HepG2 (cell line): Measurements from ENCODE around the gene GPER1. TPM values are rescaled to one million over a fixed set of nuclear protein-coding genes. Genes with fewer than 3 reads are reported as not detected.

Source experiments
- DZIP1 ChIP-seq: sonication (generic); formaldehyde crosslinking; IDR thresholded peaks from 2 replicates; pipeline ENCODE4 v1.5.0; 2020; ENCODE audit warnings: mild to moderate bottlenecking, missing genetic modification reagents
- E2F1 ChIP-seq: sonication (generic); formaldehyde crosslinking; IDR thresholded peaks from 2 replicates; pipeline ENCODE4 v1.5.0; 2020; ENCODE audit warnings: missing genetic modification reagents
- ETV5 ChIP-seq: IDR thresholded peaks from 2 replicates; pipeline ENCODE4 v1.6.1; 2018; ENCODE audit warnings: missing biosample characterization, missing genetic modification reagents, inconsistent platforms, borderline replicate concordance
- GMEB1 ChIP-seq: sonication (generic); formaldehyde crosslinking; IDR thresholded peaks from 2 replicates; pipeline ENCODE4 v1.5.1; 2020; ENCODE audit warnings: missing genetic modification reagents, mild to moderate bottlenecking, borderline replicate concordance
- HNRNPL ChIP-seq: fragments of 200-400 bp; formaldehyde crosslinking; IDR thresholded peaks from 2 replicates; pipeline ENCODE4 v1.6.1; 2017; ENCODE audit warnings: mild to moderate bottlenecking, low read depth, low read length
- MED1 ChIP-seq: sonication (generic); formaldehyde crosslinking; IDR thresholded peaks from 2 replicates; pipeline ENCODE4 v1.4.0; 2020; ENCODE audit warnings: missing genetic modification reagents
- NFRKB ChIP-seq: fragments of 450-650 bp; IDR thresholded peaks from 2 replicates; pipeline ENCODE4 v1.6.1; 2017
- NR2F1 ChIP-seq, 2 experiments: fragments of 450-650 bp in 1 of 2; formaldehyde crosslinking in 1 of 2; IDR thresholded peaks; 2 replicates each; pipeline versions ENCODE4 v1.5.0 to v1.6.1; 2016 to 2020; ENCODE audit warnings: mild to moderate bottlenecking in 1 of 2, missing compliant biosample characterization in 1 of 2, missing genetic modification reagents in 1 of 2, moderate library complexity in 1 of 2
- PHF21A ChIP-seq: sonication (generic); formaldehyde crosslinking; IDR thresholded peaks from 2 replicates; pipeline ENCODE4 v1.5.0; 2020; ENCODE audit warnings: mild to moderate bottlenecking, missing genetic modification reagents
- RBFOX2 ChIP-seq: fragments of 200-400 bp; formaldehyde crosslinking; IDR thresholded peaks from 2 replicates; pipeline ENCODE4 v1.6.1; 2017; ENCODE audit warnings: low read depth, mild to moderate bottlenecking, low read length
- RFX1 ChIP-seq: fragments of 450-650 bp; IDR thresholded peaks from 2 replicates; pipeline ENCODE4 v1.6.1; 2017
- RFXAP ChIP-seq: sonication (generic); formaldehyde crosslinking; IDR thresholded peaks from 2 replicates; pipeline ENCODE4 v1.4.0; 2020; ENCODE audit warnings: missing genetic modification reagents, borderline replicate concordance
- STAG1 ChIP-seq: sonication (generic); formaldehyde crosslinking; IDR thresholded peaks from 2 replicates; pipeline ENCODE4 v1.4.0; 2020; ENCODE audit warnings: missing genetic modification reagents
- TEAD3 ChIP-seq: optimal IDR thresholded peaks from 2 replicates; pipeline ENCODE3; 2016; ENCODE audit warnings: borderline replicate concordance
- THAP8 ChIP-seq: sonication (generic); formaldehyde crosslinking; IDR thresholded peaks from 2 replicates; pipeline ENCODE4 v1.5.1; 2020; ENCODE audit warnings: missing genetic modification reagents, mild to moderate bottlenecking, borderline replicate concordance
- U2AF2 ChIP-seq: fragments of 200-400 bp; formaldehyde crosslinking; IDR thresholded peaks from 2 replicates; pipeline ENCODE4 v1.6.1; 2017; ENCODE audit warnings: low read depth, mild to moderate bottlenecking, low read length
- ZFX ChIP-seq: sonication (generic); formaldehyde crosslinking; IDR thresholded peaks from 2 replicates; pipeline ENCODE4 v1.4.0; 2020; ENCODE audit warnings: mild to moderate bottlenecking, low read depth, missing genetic modification reagents, moderate library complexity
- ZNF264 ChIP-seq: sonication (generic); formaldehyde crosslinking; IDR thresholded peaks from 2 replicates; pipeline ENCODE4 v1.4.0; 2020; ENCODE audit warnings: missing genetic modification reagents
- ZNF468 ChIP-seq: sonication (generic); formaldehyde crosslinking; IDR thresholded peaks from 2 replicates; pipeline ENCODE4 v1.8.0; 2022; ENCODE audit warnings: mild to moderate bottlenecking, moderate library complexity, missing genetic modification reagents
- ZNF605 ChIP-seq: sonication (generic); formaldehyde crosslinking; IDR thresholded peaks from 2 replicates; pipeline ENCODE4 v1.8.0; 2022; ENCODE audit warnings: mild to moderate bottlenecking, missing genetic modification reagents
- ZNF724P ChIP-seq: sonication (generic); formaldehyde crosslinking; IDR thresholded peaks from 2 replicates; pipeline ENCODE4 v1.8.0; 2022; ENCODE audit warnings: missing genetic modification reagents, borderline replicate concordance
- ZNF761 ChIP-seq: sonication (generic); formaldehyde crosslinking; conservative IDR thresholded peaks from 2 replicates; pipeline ENCODE4 v1.4.0; 2020; ENCODE audit warnings: mild to moderate bottlenecking, missing genetic modification reagents
- ZNF768 ChIP-seq: sonication (generic); formaldehyde crosslinking; IDR thresholded peaks from 2 replicates; pipeline ENCODE4 v1.4.0; 2020; ENCODE audit warnings: missing genetic modification reagents
- polyA plus RNA-seq, 8 experiments: library from polyadenylated mRNA; depleted of rRNA in 3 of 8; stranded (reverse) in 7 of 8; unstranded in 1 of 8; fragments of >200 nt; fragmentation: Illumina TruSeq in 4 of 8; extraction: Trizol in 4 of 8; gene quantifications; 2 replicates each; pipeline versions ENCODE4 v1.2.1 to v1.2.3, GENCODE V29; 2011 to 2016; ENCODE audit warnings: low read depth in 4 of 8, missing spikeins in 1 of 8, mixed read lengths in 1 of 8; ENCODE audit not compliant: insufficient read depth in 1 of 8
- total RNA-seq, 5 experiments: library from RNA; depleted of rRNA; stranded (reverse); fragments of >200 nt; fragmentation: Illumina TruSeq; extraction: Trizol; gene quantifications; 2 replicates each; pipeline ENCODE4 v1.2.3, GENCODE V29; 2016; ENCODE audit warnings: low read depth in 1 of 5

Gene GPER1
- total and polyA plus RNA-seq, 2 of the 13 experiments (the other 11 are each of a cell fraction or from before 2014, with no cell fraction given), result 12.7 to 19.7 TPM

- TF ChIP-seq ZNF761, result no peak
- TF ChIP-seq ZNF768 (CRISPR knock-in tag), result peak; percentile 35; the same call in 1 of the 2 replicates
- TF ChIP-seq NR2F1 (CRISPR knock-in tag; IDR thresholded peaks at IDR 0.05), result no peak
- TF ChIP-seq TEAD3 (CRISPR knock-in tag), result no peak
- no peak for TF ChIP-seq ZNF264
- TF ChIP-seq ZFX (CRISPR knock-in tag), result peak; percentile 66
- TF ChIP-seq THAP8 (CRISPR knock-in tag), result no peak
- 0 out of 2 replicates have a peak, but pooled peaks have one; percentile 45 for TF ChIP-seq ZNF605 (CRISPR knock-in tag)
- TF ChIP-seq GMEB1, result 0 out of 2 replicates have a peak, but pooled peaks have one; percentile 20
- TF ChIP-seq RFX1, result no peak
- no peak for TF ChIP-seq ZNF468 (CRISPR knock-in tag)
- peak; percentile 97 for TF ChIP-seq HNRNPL
- 0 out of 2 replicates have a peak, but pooled peaks have one; percentile 41 for TF ChIP-seq DZIP1
- no peak for TF ChIP-seq PHF21A (CRISPR knock-in tag)
- peak; percentile 30; the same call in 1 of the 2 replicates for TF ChIP-seq MED1 (CRISPR knock-in tag)
- no peak for TF ChIP-seq U2AF2
- TF ChIP-seq RBFOX2, result peak; percentile 74
- no peak for TF ChIP-seq E2F1 (CRISPR knock-in tag)
- peak; percentile 10 for TF ChIP-seq STAG1 (CRISPR knock-in tag)
- no peak for TF ChIP-seq NFRKB
- TF ChIP-seq ZNF724P (CRISPR knock-in tag), result no peak
- TF ChIP-seq RFXAP (CRISPR knock-in tag), result 0 out of 2 replicates have a peak, but pooled peaks have one; percentile 25
- TF ChIP-seq ETV5 (CRISPR knock-in tag), result 0 out of 2 replicates have a peak, but pooled peaks have one; percentile 17
Measured at GRCh38 chr7:1087952-1088920, at the start of gene GPER1 (continued).
